ENCODE measurements around the gene ITK.
"Not testable (repeated sequence)": the region's sequence is repeated elsewhere in the genome, so short reads cannot be mapped to it uniquely, and the experiment has no call there.

ITK gene

GRCh38 chr5:157212307-157212706, 31.7 kb downstream of the ITK start:
- DNase-seq (ENCODE audit: low read depth), result no peak

DNA sequence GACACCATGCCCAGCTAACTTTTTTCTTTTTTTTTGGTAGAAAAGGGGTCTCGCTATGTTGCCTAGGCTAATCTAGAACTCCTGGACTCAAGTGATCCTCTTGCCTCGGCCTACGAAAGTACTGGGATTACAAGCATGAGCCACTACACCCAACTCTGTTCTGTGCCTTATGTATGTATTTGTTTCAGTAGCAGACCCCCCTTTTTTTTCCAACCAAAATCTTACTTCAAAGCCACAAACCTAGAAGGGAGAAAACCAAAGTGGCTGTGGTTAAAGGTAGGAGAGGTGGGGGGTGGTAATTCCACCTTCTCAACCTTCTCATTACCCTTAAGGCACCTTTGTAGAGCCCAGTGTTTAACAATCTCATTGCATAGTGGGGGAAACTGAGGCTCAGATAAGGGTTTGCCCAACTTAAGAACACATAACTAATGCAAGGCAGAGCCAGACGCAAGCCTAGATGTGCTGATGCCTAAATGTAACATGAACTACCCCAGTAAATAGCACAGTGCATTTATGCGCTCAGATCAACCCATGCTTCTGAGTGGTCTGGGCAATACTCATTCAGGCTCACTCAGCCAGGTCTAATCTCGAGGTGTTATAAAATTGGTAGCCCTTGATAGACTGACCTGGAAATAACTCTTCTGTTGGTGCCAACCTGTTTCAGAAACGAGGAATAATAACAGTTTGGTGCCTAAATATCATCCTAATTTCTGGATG, 33.0 kb downstream of the ITK start:
- DNase-seq (ENCODE audit: low read depth), result no peak

DNA sequence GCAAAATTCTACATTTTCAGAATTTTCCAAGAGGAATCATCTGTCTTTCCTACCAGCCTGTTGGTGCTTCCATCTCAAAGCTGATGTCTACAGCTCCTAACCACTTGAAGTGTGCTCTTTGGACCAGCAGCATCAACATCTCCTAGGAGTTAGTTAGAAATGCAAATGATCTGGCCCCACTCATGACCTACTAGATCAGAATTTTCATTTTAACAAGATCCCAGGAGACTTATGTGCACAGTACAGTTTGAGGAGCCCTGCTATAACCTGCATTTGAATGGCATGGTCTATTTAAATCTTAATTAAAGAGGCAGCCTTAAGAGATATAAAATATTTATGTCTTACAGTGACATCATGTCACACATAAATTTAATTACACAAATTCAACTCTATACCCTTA, 33.8 kb downstream of the ITK start:
- DNase-seq (ENCODE audit: low read depth), result no peak

DNA sequence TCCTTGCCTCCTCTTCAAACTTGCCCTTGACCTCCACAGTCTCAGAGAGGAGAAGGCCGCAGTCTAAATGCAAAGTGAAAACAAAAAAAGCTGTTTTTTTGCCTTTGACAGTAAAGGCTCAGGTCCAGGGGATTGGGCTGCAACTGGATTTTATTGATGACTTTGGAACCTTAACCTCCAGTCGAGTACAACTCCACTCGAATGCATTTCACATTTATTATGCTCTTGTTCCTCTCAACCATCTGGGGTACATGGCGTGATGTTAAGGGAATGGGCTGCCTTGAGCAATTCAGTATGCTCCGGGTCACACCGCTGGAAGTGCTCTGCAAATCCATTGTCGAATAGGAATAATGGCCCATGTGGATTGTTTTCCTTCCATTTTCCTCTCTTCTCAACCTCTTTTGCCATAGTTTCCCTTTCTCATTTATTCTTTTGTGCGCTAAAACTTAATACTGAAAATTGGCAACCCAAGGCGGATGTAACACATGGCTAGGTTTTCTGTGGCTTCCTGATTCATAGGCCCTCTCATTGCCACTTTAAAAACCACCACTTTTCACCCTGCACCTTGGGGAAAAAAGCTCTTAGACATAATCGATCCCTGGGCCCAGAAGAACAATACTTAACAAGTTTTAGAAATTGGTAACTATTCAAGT, 34.3 kb downstream of the ITK start:
- DNase-seq (ENCODE audit: low read depth), result no peak

GRCh38 chr5:157215514-157216167, 35.0 kb downstream of the ITK start:
- DNase-seq (ENCODE audit: low read depth), result no peak

DNA sequence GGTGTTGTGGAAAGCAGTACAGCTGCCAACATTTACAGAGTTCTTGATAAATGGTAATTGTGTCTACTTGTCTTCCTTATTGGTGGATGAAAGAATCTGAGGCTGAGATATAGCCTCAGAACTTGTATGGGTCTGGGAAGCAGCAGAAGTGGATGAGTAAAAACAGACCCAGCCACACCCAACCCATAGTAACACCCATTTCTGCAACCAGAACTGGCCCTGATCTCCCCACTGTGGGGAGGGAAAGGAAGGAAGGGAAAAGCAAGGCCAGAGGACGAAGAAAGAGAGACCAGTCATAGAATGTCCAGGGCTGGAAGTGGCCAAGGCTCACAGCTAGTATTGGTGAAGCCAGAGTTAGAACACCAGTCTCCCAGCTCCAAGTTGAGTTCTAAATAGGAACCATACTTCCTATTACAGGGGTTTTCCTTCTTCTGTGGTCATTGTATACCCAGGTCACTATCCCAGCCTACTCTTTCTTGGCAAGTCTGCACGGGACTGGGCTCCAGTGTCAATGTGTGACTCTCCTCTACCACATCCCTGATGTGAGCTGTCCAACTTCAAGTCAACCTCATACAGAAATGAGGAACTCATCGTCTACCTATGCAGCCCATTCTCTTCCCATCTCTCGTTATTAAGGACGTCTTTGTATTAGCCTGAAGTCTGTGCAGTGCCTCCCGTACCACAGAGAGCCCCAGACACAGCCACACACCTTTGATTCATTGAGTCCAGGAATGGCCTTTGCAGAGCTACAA, 35.9 kb downstream of the ITK start:
- no peak for DNase-seq (ENCODE audit: low read depth)

DNA sequence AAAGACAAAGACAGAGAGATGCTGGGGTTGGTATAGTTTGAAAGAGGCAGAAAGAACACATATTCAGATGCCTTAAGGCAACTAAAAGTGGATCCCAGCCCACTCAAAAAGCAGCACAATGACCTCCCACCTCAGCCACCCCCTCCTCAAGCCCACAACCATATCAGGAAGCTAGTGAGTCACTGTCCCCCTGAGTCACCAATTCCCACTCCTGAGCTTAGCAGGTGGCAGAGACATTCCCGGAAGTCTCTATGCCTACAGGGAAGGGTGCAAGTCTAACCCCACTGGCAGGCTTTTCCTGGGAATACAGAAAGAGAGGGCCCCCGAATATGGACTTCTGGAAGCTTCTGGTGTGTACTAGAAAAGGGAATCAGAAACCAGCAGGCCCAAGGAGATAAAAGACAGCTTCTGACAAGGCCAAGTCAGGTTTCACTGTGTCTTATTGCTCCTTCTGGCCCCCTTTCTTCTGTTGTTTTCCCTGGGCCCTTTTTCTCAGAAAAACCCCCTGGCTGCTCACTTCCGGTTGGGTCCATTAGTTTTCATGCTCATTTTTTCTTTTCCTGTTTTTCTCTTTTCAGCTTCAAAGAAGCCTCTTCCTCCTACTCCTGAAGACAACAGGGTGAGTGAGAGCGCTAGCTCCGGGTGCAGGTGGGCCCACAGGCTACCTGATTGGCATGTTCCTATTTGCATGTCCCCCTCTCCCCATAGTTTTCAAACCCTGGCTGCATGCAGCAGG, 36.8 kb downstream of the ITK start:
- DNase-seq (ENCODE audit: low read depth), result peak; percentile 78

DNA sequence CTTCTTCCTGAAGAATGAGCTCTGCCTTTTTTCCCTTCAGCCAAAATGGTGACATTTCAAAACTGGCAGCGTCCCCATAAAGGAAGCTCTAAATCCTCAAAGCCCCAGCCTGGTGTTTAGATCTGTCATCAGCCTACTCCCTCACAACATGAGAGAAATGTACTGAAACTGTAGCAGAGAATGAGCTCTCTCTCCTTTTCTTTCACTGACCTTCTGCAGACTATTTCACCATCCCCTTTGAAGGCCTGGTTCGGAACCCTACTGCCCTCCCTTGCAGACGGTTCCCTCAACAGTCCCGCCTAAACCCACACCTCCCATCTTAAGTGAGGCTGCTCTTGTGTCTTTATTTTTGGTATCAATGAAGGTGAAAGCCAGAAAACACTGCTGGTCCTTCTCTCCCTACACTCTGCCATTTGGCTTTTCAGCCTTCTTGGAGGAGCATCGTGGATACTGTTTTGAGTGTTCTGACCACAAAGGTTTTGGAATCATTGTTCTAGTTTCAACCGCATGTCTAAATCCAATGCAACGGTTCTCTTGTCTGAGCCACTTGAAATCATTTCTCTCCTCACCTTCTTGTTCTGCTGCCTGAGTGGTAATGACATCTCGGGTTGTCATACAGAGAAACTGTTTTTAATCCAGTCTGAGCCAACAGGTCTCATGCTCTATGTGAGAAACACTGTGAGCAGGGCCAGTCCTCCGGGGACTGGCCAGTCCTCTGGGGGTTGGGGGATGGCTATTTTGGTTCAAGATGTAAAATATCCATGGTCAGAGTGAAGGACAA, 39.0 kb downstream of the ITK start:
- DNase-seq (ENCODE audit: low read depth), result no peak

DNA sequence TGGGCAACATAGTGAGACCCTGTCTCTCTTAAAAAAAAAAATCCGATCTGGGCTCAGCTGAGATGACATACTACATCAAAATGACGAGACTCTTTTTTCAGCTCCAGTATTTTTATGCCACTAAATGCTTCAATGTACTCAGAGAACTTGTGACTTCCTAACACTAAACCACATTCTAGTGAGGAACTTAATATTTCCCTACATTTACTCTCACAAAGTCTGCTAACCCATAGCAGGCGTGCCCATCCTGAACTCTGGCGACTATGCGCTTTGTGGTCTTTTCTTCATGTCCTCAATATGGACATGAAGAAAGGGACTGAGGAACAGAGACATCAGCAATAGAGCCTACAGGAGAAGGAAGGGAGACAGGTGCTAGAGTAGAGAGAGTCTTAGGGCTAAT, 41.3 kb downstream of the ITK start:
- no peak for DNase-seq (ENCODE audit: low read depth)

DNA sequence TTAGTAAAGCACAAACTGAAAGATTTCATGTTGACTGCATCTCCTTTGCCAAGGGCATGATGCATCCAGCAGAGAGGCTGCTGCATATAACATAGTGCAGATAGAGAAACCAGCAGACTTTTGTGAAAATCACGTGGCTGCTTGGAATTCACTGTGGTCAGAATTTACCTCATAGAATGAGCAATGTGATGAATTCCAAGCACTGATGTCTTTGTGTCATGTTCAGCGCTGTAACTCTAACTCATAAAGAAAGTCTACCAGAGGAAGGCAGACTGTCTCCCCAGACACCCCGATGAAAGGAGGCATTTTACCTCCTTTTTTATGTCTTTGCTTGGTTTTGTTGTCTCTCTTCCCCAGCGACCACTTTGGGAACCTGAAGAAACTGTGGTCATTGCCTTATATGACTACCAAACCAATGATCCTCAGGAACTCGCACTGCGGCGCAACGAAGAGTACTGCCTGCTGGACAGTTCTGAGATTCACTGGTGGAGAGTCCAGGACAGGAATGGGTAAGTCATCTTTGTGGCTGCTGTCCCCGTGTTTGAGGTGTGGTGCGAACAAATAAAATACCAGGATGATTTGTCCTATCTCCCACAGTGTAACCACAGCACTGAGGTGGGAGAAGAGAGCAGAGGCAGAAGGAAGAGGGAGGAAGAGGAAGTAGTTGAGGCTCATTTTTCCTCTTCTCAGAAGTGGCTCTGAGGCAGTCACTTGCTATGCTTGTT, 42.0 kb downstream of the ITK start:
- DNase-seq (ENCODE audit: low read depth), result peak; percentile 86

GRCh38 chr5:157225469-157226422, 45.1 kb downstream of the ITK start:
- no peak for DNase-seq (ENCODE audit: low read depth)

- DNase-seq (ENCODE audit: low read depth), result no peak
These were observed 50.0 kb downstream of the ITK start for GRCh38 chr5:157230610-157231009.

DNA sequence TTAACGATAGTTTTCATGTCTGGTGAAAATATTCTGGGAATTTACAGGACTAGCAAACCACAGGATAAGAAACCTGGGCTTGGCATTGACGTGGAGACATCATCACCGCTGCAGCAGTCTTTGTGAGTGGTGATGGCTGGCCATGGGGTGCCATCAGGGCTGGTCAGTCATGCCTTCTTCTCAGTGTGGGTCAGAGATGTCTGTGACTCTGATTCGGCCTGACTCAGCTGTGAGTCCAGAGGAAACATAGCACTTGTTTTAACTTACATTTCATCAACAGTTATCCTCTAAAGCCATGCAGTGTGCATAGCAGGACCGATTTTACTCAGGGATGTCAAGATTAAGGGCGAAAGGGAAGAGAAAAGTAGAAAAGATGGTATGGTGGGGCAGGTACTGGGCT, 52.1 kb downstream of the ITK start:
- DNase-seq (ENCODE audit: low read depth), result no peak

DNA sequence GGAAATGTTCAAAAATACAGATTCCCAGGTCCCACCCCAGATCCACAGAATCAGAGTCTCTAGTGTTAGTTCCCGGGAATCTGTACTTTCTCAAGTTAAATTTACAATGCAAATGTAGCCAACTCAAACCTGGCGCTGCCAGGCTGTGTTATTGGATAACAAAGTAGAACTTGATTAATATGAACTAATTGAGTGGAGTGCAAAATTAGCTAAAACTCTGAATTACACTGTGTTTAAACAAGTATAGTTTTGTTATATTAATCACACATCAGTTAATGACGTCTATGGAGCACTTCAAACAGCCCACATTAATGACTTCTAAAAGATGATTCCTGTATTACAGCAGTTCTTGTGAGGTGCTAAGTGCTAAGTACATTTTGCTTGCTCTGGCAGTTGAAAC, 52.9 kb downstream of the ITK start:
- DNase-seq (ENCODE audit: low read depth), result no peak

GRCh38 chr5:157236423-157236822, 55.8 kb downstream of the ITK start:
- no peak for DNase-seq (ENCODE audit: low read depth)

DNA sequence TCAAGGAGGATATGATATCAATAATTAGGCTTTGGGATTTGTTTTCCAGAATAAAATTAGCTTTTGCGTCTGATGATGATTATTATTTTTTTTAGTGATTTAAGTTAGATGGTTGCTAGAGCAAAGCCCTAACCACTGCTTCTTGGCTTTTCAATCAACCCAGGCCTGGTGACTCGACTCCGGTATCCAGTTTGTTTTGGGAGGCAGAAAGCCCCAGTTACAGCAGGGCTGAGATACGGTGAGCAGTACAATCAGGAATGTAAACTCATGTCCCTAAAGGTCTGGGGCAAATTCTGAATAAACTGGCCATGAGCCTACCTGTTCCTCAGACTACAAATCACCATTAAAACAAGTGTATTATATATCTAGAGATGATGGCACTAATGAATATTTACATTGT, 60.8 kb downstream of the ITK start:
- no peak for DNase-seq (ENCODE audit: low read depth)

- DNase-seq (ENCODE audit: low read depth), result not testable (repeated sequence)
These were observed 64.1 kb downstream of the ITK start for GRCh38 chr5:157244704-157245103.

- no peak for DNase-seq (ENCODE audit: low read depth)
These were observed 64.8 kb downstream of the ITK start for GRCh38 chr5:157245476-157245875.

GRCh38 chr5:157245886-157246285, 65.2 kb downstream of the ITK start:
- no peak for DNase-seq (ENCODE audit: low read depth)
